ENCODE results near the gene AP1M2.
A peak's percentile ranks its signal among the peaks of the same experiment; 100 is the strongest.

DNA sequence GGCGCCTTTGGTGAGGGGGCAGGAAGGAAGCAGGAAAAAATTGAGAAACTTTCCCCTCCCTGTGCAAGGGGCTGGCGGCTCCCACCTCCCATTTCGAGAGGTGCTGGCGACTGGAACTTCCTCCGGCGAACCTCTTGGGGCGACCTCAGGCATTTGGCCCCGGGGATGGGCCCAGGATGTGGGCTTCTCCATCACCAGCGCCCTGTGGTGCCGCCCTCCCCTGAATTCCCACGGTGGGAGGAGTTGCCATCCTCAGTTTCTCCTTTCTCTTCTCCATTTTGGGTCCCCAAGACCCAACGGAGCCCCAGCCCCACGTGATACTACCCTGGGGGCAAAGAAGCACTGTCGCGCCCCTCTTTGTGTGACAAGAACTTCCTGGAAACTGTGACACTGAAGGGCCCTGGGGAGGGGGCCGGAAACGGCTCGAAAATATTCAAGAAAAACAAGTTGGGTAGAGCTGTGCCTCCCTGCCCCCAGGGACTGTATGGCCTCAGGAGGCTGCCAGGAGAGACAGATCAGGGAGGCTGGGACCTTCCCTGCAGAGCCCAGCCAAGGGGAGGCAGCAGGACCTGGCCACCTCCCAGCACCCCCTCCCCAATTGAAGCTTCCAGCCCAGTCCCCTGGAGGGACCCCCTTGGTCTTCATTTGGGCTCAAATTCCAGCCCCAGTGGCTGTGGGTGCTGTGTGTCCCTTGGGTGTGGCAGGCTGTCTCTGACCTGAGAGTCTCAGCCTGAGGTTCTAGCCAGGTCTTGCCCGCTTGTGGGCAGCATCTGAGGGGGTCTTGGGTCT is 16.2 kb upstream of the AP1M2 start:
- TF ChIP-seq CTCF (IDR thresholded peaks at IDR 0.05 in 8 of 11, conservative IDR thresholded peaks at IDR 0.05 in 3 of 11) (peak in 2 of 11 experiments; percentile 10 to 26), POLR2A (IDR thresholded peaks at IDR 0.05) (peak; percentile 6 to 79 (median 37))
